Caco-2 (cell line): ENCODE results near the gene PTPRG. TPM values are rescaled to one million over a fixed set of nuclear protein-coding genes. Genes with fewer than 3 reads are reported as not detected.
A peak's percentile ranks its signal among the peaks of the same experiment; 100 is the strongest.

ENCODE experiments used
- BruUV-seq: library from RNA; stranded (reverse); fragments of 400-500 nt; replicated peaks from 2 replicates; lab custom pipeline; 2021; lab: Mats Ljungman, UMichigan
- CTCF ChIA-PET: fragments of 300-600 bp; sonication (Branson Sonifier 250); formaldehyde crosslinking; loops from one replicate; lab custom pipeline; 2022; ENCODE audit warnings: antibody characterized with exemption; lab: Charles Lee
- POLR2A ChIA-PET: fragments of 300-600 bp; sonication (Branson Sonifier 250); formaldehyde crosslinking; loops from one replicate; lab custom pipeline; 2022; ENCODE audit warnings: antibody characterized with exemption; lab: Charles Lee
- DNase-seq, 2 experiments: peaks; one replicate each; pipeline versions ENCODE4 v3.0.0 to v3.0.0-alpha.2; 2020 to 2022
- H3K27me3 ChIP-seq: replicated peaks from 2 replicates; pipeline ENCODE4 v1.6.0; 2011; ENCODE audit warnings: low read length; ENCODE audit not compliant: control insufficient read depth, insufficient read depth
- H3K36me3 ChIP-seq: 2 replicates; pipeline ENCODE4 v1.5.1; 2011; ENCODE audit warnings: low read length; ENCODE audit not compliant: control insufficient read depth, insufficient read depth
- H3K4me1 ChIP-seq: fragments of 250-450 bp; sonication (Bioruptor Pico); 2 replicates; pipeline ENCODE4 v1.5.1; 2020; ENCODE audit warnings: mild to moderate bottlenecking
- H3K4me3 ChIP-seq: 2 replicates; pipeline ENCODE4 v1.5.1; 2011; ENCODE audit warnings: low read depth, mild to moderate bottlenecking, control low read depth, low read length
- H3K9me3 ChIP-seq: fragments of 250-450 bp; sonication (Bioruptor Pico); 2 replicates; pipeline ENCODE4 v1.5.1; 2020; ENCODE audit warnings: mild to moderate bottlenecking, moderate library complexity
- H3K27ac Mint-ChIP-seq: one replicate; pipeline ENCODE4 v1.8.0; 2022; ENCODE audit warnings: mixed read lengths; ENCODE audit not compliant: unreplicated experiment
- H3K27me3 Mint-ChIP-seq: one replicate; pipeline ENCODE4 v1.8.0; 2022; ENCODE audit warnings: mixed read lengths; ENCODE audit not compliant: insufficient read depth, unreplicated experiment
- H3K36me3 Mint-ChIP-seq: one replicate; pipeline ENCODE4 v1.8.0; 2022; ENCODE audit warnings: mild to moderate bottlenecking, mixed read lengths; ENCODE audit not compliant: insufficient read depth, unreplicated experiment
- H3K4me1 Mint-ChIP-seq: one replicate; pipeline ENCODE4 v1.8.0; 2022; ENCODE audit warnings: low read depth, mixed read lengths; ENCODE audit not compliant: unreplicated experiment
- H3K4me3 Mint-ChIP-seq: one replicate; pipeline ENCODE4 v1.8.0; 2022; ENCODE audit warnings: mild to moderate bottlenecking, moderate library complexity, mixed read lengths; ENCODE audit not compliant: unreplicated experiment
- H3K9me3 Mint-ChIP-seq: one replicate; pipeline ENCODE4 v1.8.0; 2022; ENCODE audit warnings: mixed read lengths; ENCODE audit not compliant: unreplicated experiment
- CTCF ChIP-seq, 2 experiments: fragments of 200-600 bp in 1 of 2; IDR thresholded peaks; 1 replicate in 1 of 2; 2 replicates in 1 of 2; pipeline versions ENCODE4 v1.5.1 to v1.8.0; 2011 to 2022; ENCODE audit warnings: antibody characterized with exemption in 1 of 2, control low read depth in 1 of 2, inconsistent platforms in 1 of 2, low read depth in 1 of 2, low read length in 1 of 2, mild to moderate bottlenecking in 1 of 2, moderate library complexity in 1 of 2; ENCODE audit not compliant: insufficient read depth in 1 of 2, severe bottlenecking in 1 of 2, unreplicated experiment in 1 of 2
- intact Hi-C: fragments of 100-400 bp; cut with micrococcal nuclease; formaldehyde crosslinking; loops from one replicate; pipeline ENCODE4 v1.10.0; 2022; ENCODE audit not compliant: unreplicated experiment
- total RNA-seq: library from RNA; stranded (reverse); gene quantifications from 2 replicates; pipeline ENCODE4 v1.2.3, GENCODE V29; 2022

PTPRG gene
- total RNA-seq, 1 experiment from 2014 or later = 46.4 TPM

GRCh38 chr3:61559136-61559731, 2.1 kb upstream of the PTPRG start:
- H3K9me3 ChIP-seq = no peaks in the 10 kb centered on the region
- no peaks in the 10 kb centered on the region for H3K36me3 ChIP-seq
- intact Hi-C loops = no loop called here
- Mint-ChIP-seq H3K36me3 (peaks cover 19% of the 10 kb centered on the region), H3K4me1 (no peaks in the 10 kb centered on the region), H3K27ac (no peak overlapping the region), H3K4me3 (peak overlapping the region; percentile 86), H3K27me3 (no peaks in the 10 kb centered on the region), H3K9me3 (no peaks in the 10 kb centered on the region)
- ChIA-PET POLR2A (no interaction called here), CTCF (no interaction called here)
- no TSS peak for BruUV-seq
- no peak for TF ChIP-seq CTCF (IDR thresholded peaks at IDR 0.05; ENCODE audit: insufficient read depth in 1 of 2, low read depth in 1 of 2, low read length in 1 of 2, severe bottlenecking in 1 of 2, unreplicated experiment in 1 of 2)
- DNase-seq = no peak
- no peak overlapping the region for H3K4me3 ChIP-seq
- H3K4me1 ChIP-seq = peaks cover 8% of the 10 kb centered on the region
- H3K27me3 ChIP-seq = no peaks in the 10 kb centered on the region

GRCh38 chr3:61560517-61561373, 626 bp upstream of the PTPRG start:
- no peaks in the 10 kb centered on the region for H3K27me3 Mint-ChIP-seq
- peaks cover 19% of the 10 kb centered on the region for H3K36me3 Mint-ChIP-seq
- CTCF ChIA-PET = interaction anchor here (0.7 to 1.9 kb wide), 5 partner anchors 30 to 628 kb away, joined by 3 to 8 read pairs (median 4); no protein-coding TSS in a partner anchor
- intact Hi-C loops = loop anchor here (1.0 to 5.0 kb wide), 6 partner anchors 66 to 628 kb away; no protein-coding TSS in a partner anchor
- no peaks in the 10 kb centered on the region for H3K9me3 ChIP-seq
- H3K36me3 ChIP-seq = no peaks in the 10 kb centered on the region
- H3K4me1 ChIP-seq = peaks cover 8% of the 10 kb centered on the region
- peak; percentile 83 to 88 for DNase-seq
- no peaks in the 10 kb centered on the region for H3K9me3 Mint-ChIP-seq
- H3K4me3 Mint-ChIP-seq = peak overlapping the region; percentile 86
- H3K27me3 ChIP-seq = no peaks in the 10 kb centered on the region
- peak overlapping the region; percentile 85 for H3K27ac Mint-ChIP-seq
- TF ChIP-seq CTCF (IDR thresholded peaks at IDR 0.05; ENCODE audit: insufficient read depth in 1 of 2, low read depth in 1 of 2, low read length in 1 of 2, severe bottlenecking in 1 of 2, unreplicated experiment in 1 of 2) = peak in 1 of 2 experiments; percentile 8
- peaks cover 6% of the 10 kb centered on the region for H3K4me1 Mint-ChIP-seq
- POLR2A ChIA-PET = interaction anchor here (0.6 to 1.4 kb wide), 6 partner anchors 13 to 1319 kb away, joined by 3 to 6 read pairs (median 4); no protein-coding TSS in a partner anchor
- peak overlapping the region; percentile 87 for H3K4me3 ChIP-seq
- TSS peak; percentile 71 for BruUV-seq

GRCh38 chr3:61562042-61562720, 810 bp downstream of the PTPRG start:
- no peaks in the 10 kb centered on the region for H3K27me3 Mint-ChIP-seq
- H3K4me3 Mint-ChIP-seq = peak overlapping the region; percentile 86
- no peaks in the 10 kb centered on the region for H3K9me3 Mint-ChIP-seq
- TF ChIP-seq CTCF (IDR thresholded peaks at IDR 0.05; ENCODE audit: insufficient read depth in 1 of 2, low read depth in 1 of 2, low read length in 1 of 2, severe bottlenecking in 1 of 2, unreplicated experiment in 1 of 2) = no peak
- POLR2A ChIA-PET = interaction anchor here (0.6 to 1.4 kb wide), 6 partner anchors 16 to 1741 kb away, joined by 3 to 11 read pairs (median 6); no protein-coding TSS in a partner anchor
- CTCF ChIA-PET = interaction anchor here (0.6 to 1.9 kb wide), 2 partner anchors 32 to 119 kb away, joined by 6 to 8 read pairs; no protein-coding TSS in a partner anchor
- BruUV-seq = no TSS peak
- H3K36me3 Mint-ChIP-seq = peaks cover 19% of the 10 kb centered on the region
- H3K36me3 ChIP-seq = no peaks in the 10 kb centered on the region
- DNase-seq = peak in 1 of 2 experiments; percentile 19
- H3K9me3 ChIP-seq = no peaks in the 10 kb centered on the region
- peak overlapping the region; percentile 61 for H3K27ac Mint-ChIP-seq
- peak overlapping the region; percentile 87 for H3K4me3 ChIP-seq
- H3K4me1 ChIP-seq = peaks cover 8% of the 10 kb centered on the region
- peaks cover 6% of the 10 kb centered on the region for H3K4me1 Mint-ChIP-seq
- intact Hi-C loops = loop anchor here (5.0 kb wide), 2 partner anchors 165 to 215 kb away; no protein-coding TSS in a partner anchor
- no peaks in the 10 kb centered on the region for H3K27me3 ChIP-seq
